IPS-NIHi7 (cell line): ENCODE measurements around the gene TNP2.
"Not testable (repeated sequence)": the region's sequence is repeated elsewhere in the genome, so short reads cannot be mapped to it uniquely, and the experiment has no call there.

Experiments used
- DNase-seq: peaks from one replicate; pipeline ENCODE4 v3.0.0; 2012; ENCODE audit warnings: mixed read lengths; ENCODE audit errors: extremely low spot score

TNP2 gene

GRCh38 chr16:11220507-11220906 is 48.6 kb downstream of the TNP2 start:
- not testable (repeated sequence) for DNase-seq

GRCh38 chr16:11219178-11219577 is 49.9 kb downstream of the TNP2 start:
- DNase-seq = no peak

DNA sequence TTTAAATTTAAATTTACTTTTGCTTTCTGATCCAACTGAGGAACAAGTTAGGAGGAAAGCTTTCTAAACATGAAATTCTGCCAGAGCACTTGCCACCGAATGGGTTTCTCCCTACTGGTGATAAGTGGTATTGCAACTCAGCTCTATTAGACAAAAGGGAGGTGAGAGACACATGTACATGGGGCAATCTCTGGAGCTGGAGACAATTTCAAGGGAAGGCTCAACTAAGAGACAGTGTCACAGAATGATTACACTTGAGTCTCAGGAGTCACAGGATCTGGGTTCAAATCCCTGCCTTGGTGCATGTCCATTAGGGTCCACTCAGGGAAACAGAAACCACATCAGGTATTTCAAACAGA is 50.5 kb downstream of the TNP2 start:
- no peak for DNase-seq
